A673 (cell line): ENCODE measurements around the gene TAGAP. TPM values are rescaled to one million over a fixed set of nuclear protein-coding genes. Genes with fewer than 3 reads are reported as not detected.

Experiments
- Bru-seq: library from RNA; stranded (reverse); fragments of 400-500 nt; gene quantifications from one replicate; lab custom pipeline; 2021; lab: Mats Ljungman, UMichigan
- BruChase-seq, 2 experiments: library from RNA; stranded (reverse); fragments of 400-500 nt; gene quantifications; one replicate each; lab custom pipeline; 2021; lab: Mats Ljungman, UMichigan
- BruUV-seq: library from RNA; stranded (reverse); fragments of 400-500 nt; replicated peaks from 2 replicates; lab custom pipeline; 2021; lab: Mats Ljungman, UMichigan
- CTCF ChIA-PET: fragments of 300-600 bp; sonication (Branson Sonifier 250); formaldehyde crosslinking; loops from one replicate; lab custom pipeline; 2022; ENCODE audit warnings: antibody characterized with exemption; lab: Charles Lee
- POLR2A ChIA-PET: fragments of 300-600 bp; sonication (Branson Sonifier 250); formaldehyde crosslinking; loops from one replicate; lab custom pipeline; 2022; ENCODE audit warnings: antibody characterized with exemption; ENCODE audit not compliant: low non-redundant PET; lab: Charles Lee
- DNase-seq: peaks from one replicate; pipeline ENCODE4 v3.0.0-alpha.2; 2015; ENCODE audit warnings: low spot score
- H3K27ac ChIP-seq: fragments of 200-600 bp; sonication (generic); 2 replicates; pipeline ENCODE4 v1.5.1; 2016; ENCODE audit warnings: mixed run types, low read depth, mild to moderate bottlenecking, mixed read lengths, antibody characterized with exemption, low read length; ENCODE audit not compliant: poor library complexity, severe bottlenecking
- H3K27me3 ChIP-seq: fragments of 200-600 bp; sonication (generic); replicated peaks from 2 replicates; pipeline ENCODE4 v1.6.1; 2017; ENCODE audit warnings: mixed run types, low read depth, mild to moderate bottlenecking, mixed read lengths, antibody characterized with exemption, low read length; ENCODE audit not compliant: insufficient read depth, poor library complexity
- H3K36me3 ChIP-seq: fragments of 200-600 bp; sonication (generic); 2 replicates; pipeline ENCODE4 v1.6.1; 2016; ENCODE audit warnings: mixed run types, mild to moderate bottlenecking, mixed read lengths, antibody characterized with exemption, low read length; ENCODE audit not compliant: insufficient read depth, poor library complexity, severe bottlenecking
- H3K4me1 ChIP-seq: fragments of 200-600 bp; sonication (generic); 2 replicates; pipeline ENCODE4 v1.6.1; 2017; ENCODE audit warnings: mixed run types, mild to moderate bottlenecking, mixed read lengths, antibody characterized with exemption, low read length; ENCODE audit not compliant: insufficient read depth, poor library complexity, severe bottlenecking
- H3K4me3 ChIP-seq: fragments of 200-600 bp; sonication (generic); 2 replicates; pipeline ENCODE4 v1.5.1; 2016; ENCODE audit warnings: low read depth, mixed run types, mild to moderate bottlenecking, mixed read lengths, low read length; ENCODE audit not compliant: poor library complexity, severe bottlenecking
- H3K9me3 ChIP-seq: fragments of 200-600 bp; sonication (generic); 2 replicates; pipeline ENCODE4 v1.6.1; 2016; ENCODE audit warnings: mixed run types, low read depth, mild to moderate bottlenecking, mixed read lengths, antibody characterized with exemption, low read length; ENCODE audit not compliant: poor library complexity, severe bottlenecking
- EZH2 ChIP-seq: fragments of 200-600 bp; sonication (generic); IDR thresholded peaks from 2 replicates; pipeline ENCODE4 v1.6.1; 2017; ENCODE audit warnings: borderline replicate concordance, low read depth, mild to moderate bottlenecking, mixed read lengths, antibody characterized with exemption, low read length; ENCODE audit not compliant: poor library complexity, severe bottlenecking
- intact Hi-C: fragments of 100-400 bp; cut with micrococcal nuclease; formaldehyde crosslinking; loops from one replicate; pipeline ENCODE4 v1.10.0; 2022; ENCODE audit not compliant: unreplicated experiment
- long read RNA-seq: library from polyadenylated mRNA; stranded (forward); transcript quantifications from one replicate; pipeline ENCODE4 v2.0.0, GENCODE V29; 2022
- total RNA-seq: library from RNA; stranded (reverse); gene quantifications from 2 replicates; pipeline ENCODE4 v1.2.3, GENCODE V29; 2021
- TF ChIP-seq, protein P1 (sequence below): fragments of 300-800, 200-600 bp; sonication (generic); conservative IDR thresholded peaks from 2 replicates; pipeline ENCODE4 v1.5.1; 2017; ENCODE audit warnings: low read depth, mild to moderate bottlenecking, antibody characterized with exemption, low read length, moderate library complexity, mixed read lengths

The TAGAP gene, protein sequence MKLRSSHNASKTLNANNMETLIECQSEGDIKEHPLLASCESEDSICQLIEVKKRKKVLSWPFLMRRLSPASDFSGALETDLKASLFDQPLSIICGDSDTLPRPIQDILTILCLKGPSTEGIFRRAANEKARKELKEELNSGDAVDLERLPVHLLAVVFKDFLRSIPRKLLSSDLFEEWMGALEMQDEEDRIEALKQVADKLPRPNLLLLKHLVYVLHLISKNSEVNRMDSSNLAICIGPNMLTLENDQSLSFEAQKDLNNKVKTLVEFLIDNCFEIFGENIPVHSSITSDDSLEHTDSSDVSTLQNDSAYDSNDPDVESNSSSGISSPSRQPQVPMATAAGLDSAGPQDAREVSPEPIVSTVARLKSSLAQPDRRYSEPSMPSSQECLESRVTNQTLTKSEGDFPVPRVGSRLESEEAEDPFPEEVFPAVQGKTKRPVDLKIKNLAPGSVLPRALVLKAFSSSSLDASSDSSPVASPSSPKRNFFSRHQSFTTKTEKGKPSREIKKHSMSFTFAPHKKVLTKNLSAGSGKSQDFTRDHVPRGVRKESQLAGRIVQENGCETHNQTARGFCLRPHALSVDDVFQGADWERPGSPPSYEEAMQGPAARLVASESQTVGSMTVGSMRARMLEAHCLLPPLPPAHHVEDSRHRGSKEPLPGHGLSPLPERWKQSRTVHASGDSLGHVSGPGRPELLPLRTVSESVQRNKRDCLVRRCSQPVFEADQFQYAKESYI
- 0.11 TPM in 1 of 2 replicates, not detected in the other for total RNA-seq
- percentile 9 among the genes with signal in this experiment for Bru-seq, nascent RNA
- BruChase-seq, experiment 1, labeled RNA remaining after a 2-hour chase: percentile 14 among the genes with signal in this experiment
- not detected for BruChase-seq, experiment 2, labeled RNA remaining after a 6-hour chase
- long read RNA-seq: 0 reads

DNA sequence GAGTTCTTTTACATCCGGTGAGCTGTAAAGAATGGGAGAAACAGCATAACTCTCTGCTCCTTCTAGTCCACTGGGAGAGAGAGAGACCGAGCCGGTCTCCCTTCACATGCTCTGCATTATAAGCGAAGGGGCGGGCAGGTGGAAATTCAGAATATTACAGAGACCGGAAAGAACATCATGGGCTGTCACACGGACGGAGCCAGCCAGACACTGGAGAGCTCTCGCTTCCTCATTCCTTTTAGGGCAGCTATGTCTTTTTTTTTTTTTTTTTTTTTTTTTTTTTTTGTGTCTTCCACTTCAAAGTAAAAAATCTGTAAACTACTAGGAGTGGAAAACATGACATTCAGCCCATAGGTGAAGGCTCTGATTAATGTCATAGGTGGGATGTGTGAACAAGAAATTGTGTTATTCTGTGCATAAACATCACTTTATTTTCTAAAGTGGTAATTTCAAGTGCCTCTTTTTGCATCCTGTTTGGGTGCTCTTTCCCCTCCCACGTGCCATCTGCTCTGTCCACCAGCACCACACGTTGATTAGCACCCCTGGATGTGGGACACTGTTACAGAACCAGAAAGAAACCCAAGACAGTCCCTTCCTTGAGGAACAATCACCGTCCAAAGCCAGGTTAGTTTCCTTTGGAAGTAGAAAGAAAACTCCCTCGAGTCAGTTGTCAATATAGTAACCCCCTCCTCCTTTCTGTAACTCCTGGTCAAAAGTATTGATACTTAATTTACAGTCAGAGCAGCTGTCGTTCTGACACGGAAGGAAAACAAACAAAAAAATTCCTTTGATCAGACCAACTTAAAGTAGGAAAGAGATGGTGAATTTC is at the start of gene TAGAP:
Gene TAGAP (minus strand): TSS at position 93 of the 829 bp plus-strand sequence. CDS start 845 bp downstream, outside the sequence.
- Histone ChIP-seq H3K27me3 (no peaks in the 10 kb centered on the region), H3K27ac (no peak within 1 kb of the TSS), H3K4me3 (no peak within 1 kb of the TSS), H3K4me1 (peaks cover 7% of the 10 kb centered on the region), H3K36me3 (no peaks in the 10 kb centered on the region), H3K9me3 (no peaks in the 10 kb centered on the region)
- no peak for DNase-seq
- CTCF ChIA-PET: interaction anchor here (0.9 kb wide), 1 partner anchor 89 kb away, joined by 4 read pairs; no protein-coding TSS in a partner anchor
- BruUV-seq: no TSS peak
- TF ChIP-seq EZH2: no peak
- TF ChIP-seq, protein P1, sequence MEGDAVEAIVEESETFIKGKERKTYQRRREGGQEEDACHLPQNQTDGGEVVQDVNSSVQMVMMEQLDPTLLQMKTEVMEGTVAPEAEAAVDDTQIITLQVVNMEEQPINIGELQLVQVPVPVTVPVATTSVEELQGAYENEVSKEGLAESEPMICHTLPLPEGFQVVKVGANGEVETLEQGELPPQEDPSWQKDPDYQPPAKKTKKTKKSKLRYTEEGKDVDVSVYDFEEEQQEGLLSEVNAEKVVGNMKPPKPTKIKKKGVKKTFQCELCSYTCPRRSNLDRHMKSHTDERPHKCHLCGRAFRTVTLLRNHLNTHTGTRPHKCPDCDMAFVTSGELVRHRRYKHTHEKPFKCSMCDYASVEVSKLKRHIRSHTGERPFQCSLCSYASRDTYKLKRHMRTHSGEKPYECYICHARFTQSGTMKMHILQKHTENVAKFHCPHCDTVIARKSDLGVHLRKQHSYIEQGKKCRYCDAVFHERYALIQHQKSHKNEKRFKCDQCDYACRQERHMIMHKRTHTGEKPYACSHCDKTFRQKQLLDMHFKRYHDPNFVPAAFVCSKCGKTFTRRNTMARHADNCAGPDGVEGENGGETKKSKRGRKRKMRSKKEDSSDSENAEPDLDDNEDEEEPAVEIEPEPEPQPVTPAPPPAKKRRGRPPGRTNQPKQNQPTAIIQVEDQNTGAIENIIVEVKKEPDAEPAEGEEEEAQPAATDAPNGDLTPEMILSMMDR: no peak
- POLR2A ChIA-PET: no interaction called here
- intact Hi-C loops: loop anchor here (10.0 kb wide), 1 partner anchor 90 kb away; no protein-coding TSS in a partner anchor

DNA sequence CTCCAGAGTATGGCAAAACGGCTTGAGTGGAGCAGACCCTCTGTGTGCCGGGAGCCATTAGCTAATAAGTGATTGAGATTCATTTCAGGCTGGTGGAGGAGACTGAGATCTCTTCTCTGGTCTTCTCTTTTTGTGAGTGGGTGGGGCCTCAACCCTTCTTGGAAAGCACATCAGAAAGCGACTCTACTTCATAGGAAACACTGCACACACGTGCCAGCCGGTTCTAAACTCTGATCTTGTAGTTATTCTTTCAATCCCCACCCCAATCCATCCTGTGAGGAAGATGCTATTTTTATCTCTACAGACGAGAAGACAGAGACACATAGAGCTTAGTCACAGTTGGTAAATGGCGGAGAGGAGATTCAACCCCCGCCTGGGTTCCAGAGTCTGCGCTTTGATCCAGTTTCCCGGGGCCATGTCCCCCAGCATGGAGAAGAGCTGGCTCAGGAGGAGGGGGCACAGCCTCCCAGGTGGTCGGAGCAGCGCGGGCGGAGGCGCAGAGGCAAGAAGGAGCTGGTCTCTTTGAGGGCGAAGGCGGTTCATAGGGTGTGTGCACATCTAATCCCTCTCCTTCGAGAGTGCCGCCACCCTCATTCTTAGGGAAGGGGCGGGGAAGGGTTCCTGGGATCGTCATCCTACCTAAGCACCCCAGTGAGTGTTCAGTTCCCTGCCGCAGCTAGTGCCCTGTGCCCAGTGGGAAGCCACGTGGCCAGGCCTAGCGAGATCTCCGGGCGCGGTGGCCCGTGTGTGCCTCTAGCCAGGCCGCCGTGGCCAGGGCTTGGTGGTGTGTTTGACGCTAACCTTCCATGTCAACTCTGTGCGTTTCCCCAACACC is 49.0 kb upstream of the TAGAP start:
- H3K36me3 ChIP-seq: no peaks in the 10 kb centered on the region
- no peak for DNase-seq
- CTCF ChIA-PET: no interaction called here

More for the DNA sequence above, 49.0 kb upstream of the TAGAP start:
- no peaks in the 10 kb centered on the region for H3K9me3 ChIP-seq
- H3K4me1 ChIP-seq: no peaks in the 10 kb centered on the region
- intact Hi-C loops: no loop called here
- no peaks in the 10 kb centered on the region for H3K27me3 ChIP-seq
- H3K4me3 ChIP-seq: no peak overlapping the region
- TF ChIP-seq, protein P1: no peak
- TF ChIP-seq EZH2: no peak
- POLR2A ChIA-PET: no interaction called here
- H3K27ac ChIP-seq: no peak overlapping the region
- no TSS peak for BruUV-seq
